GM21576 (cell line): ENCODE measurements around the gene PRR36.

Experiments used
- ATAC-seq: cut with Tn5 transposase; IDR thresholded peaks from one replicate; pipeline ENCODE4 v1.9.1; 2021; ENCODE audit warnings: mild to moderate bottlenecking, moderate library complexity; ENCODE audit not compliant: unreplicated experiment

PRR36 gene

DNA sequence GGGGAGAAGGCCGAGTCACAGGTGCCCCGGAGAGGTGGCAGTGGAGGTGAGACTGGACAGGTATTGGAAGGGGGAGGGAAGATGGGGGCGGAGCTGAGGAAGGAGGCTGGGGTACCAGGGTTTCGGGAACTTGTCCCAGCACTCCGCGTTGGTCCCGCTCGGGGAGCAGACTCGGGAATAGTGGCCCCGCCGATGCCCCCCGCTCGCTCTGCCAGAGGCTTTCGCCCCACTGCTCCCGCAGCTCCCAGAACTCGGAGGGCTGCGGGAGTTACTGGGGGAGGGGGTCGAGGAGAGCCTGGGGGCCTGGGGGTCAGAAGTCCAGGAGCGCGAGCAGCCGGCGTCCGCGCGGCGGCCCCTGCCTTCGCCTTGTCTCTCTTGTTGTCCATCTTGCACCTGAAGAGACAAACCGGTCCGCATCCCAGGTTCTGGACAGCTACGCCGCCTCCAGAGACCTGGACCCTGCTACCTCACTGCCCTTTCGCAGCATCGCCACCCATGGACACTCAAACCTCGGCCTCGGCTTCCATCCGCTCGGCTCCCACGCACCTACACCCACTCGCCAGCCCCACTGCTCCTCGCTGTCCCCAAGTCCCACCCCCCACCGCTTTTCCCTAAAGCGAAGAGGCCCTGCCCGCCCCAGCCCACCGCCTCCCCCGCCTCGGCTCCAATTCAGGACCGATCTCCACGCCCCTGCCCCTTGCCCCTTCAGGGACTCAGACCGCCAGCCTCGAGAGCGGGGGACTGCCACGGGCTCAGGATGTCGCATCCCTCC lies 700 bp downstream of the PRR36 start:
- ATAC-seq: no peak

DNA sequence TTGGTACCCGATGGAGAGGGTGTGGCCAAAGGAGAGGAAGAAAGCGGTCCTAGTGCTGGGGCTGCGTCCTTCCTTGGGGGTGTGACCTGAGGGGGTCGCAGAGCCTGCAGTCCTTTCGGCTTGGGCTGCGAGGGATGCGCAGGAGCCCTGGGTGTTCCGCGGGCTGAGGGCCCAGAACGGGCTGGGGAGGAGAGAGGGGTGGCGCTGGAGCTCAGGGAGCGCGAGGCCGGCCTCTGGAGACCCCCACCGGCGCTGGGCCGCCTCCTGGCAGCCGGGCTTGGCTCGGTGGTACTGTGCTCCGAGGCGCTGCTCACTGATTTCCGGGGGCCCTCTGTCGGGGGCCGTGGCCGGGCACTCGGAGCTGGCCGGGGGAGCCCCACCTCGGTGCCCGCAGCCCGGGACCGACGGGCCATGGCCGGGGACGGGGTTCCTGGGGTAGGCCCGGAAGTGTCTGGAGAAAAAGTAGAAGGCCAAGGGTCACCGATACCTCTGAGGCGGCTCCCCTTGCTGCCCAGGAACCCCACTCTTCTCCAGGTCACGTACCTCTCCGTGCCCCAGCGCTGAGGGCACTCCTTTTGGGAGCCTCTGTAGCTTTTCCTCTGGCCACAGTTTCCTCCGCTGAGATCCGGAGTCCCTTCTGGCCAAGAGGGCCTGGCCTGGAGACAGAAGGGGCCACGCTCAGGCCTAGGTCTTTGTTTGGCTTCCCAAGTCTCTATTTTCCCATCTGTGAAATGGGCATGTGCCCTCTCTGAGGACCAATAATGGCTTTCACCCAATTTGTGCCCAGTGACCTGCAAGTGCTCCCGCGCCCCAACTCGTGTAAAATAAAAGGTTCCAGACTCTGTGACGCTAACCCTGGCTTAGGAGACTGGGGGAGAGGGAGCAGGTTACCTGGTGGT lies 1.6 kb downstream of the PRR36 start:
- ATAC-seq: no peak

GRCh38 chr19:7871437-7872305 lies 2.5 kb downstream of the PRR36 start:
- ATAC-seq: no peak

DNA sequence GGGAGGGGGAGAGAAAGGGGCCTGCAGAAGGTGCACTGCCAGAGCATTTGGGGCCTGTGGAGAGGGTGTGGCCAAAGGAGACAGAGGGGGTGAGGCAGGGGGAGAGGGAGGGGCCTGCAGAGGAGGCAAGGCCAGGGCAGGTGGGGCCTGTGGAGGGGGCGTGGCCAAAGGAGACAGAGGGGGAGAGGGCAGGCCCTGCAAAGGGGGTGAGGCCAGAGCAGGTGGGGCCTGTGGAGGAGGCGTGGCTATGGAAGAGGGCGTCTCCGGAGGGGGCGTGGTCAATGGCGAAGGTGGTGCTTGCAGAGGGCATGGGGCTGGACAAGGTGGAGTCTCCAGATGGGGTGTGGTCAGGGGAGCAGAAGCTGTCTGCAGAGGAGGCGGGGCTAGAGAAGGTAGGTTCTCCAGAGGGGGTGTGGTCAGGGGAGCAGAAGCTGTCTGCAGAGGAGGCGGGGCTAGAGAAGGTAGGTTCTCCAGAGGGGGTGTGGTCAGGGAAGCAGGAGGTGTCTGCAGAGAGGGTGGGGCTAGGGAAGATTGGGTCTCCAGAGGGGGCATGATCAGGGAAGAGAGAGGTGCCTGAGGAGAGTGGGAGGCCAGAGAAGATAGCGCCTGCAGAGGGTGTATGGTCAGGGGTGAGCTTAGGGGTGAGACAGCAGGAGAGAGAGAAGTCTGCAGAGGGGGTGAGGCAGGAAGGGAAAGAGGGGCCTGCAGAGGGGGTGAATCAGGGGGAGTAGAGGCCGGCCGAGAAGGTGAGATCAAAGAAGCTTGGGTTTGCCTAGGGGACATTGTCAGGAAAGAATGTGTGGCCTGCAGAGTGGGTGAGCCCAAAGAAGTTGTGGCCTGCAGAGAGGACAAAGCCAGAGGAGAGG lies 3.4 kb downstream of the PRR36 start:
- no peak for ATAC-seq

DNA sequence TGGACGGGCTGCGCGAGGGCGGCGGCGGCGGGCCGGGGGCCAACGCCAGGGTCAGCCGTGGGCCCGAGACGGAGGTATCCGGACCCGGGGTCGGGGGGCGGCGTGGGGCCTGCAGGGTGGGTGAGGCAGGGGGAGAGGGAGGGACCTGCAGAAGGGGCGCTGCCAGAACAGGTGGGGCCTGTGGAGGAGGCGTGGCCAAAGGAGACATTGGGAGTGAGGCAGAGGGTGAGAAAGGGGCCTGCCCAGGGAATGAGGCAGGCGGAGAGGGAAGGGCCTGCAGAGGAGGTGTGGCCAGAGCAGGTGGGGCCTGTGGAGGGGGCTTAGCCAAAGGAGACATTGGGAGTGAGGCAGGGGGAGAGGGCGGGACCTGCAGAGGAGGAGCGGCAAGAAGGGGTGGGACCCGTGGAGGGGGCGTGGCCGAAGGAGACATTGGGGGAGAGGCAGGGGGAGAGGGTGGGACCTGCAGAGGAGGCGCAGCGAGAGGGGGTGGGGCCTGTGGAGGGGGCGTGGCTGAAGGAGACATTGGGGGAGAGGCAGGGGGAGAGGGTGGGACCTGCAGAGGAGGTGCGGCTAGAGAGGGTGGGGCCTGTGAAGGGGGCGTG lies 4.2 kb downstream of the PRR36 start:
- ATAC-seq: no peak

- peak; percentile 41 for ATAC-seq
These were observed 4.7 kb downstream of the PRR36 start for GRCh38 chr19:7869453-7869909.

DNA sequence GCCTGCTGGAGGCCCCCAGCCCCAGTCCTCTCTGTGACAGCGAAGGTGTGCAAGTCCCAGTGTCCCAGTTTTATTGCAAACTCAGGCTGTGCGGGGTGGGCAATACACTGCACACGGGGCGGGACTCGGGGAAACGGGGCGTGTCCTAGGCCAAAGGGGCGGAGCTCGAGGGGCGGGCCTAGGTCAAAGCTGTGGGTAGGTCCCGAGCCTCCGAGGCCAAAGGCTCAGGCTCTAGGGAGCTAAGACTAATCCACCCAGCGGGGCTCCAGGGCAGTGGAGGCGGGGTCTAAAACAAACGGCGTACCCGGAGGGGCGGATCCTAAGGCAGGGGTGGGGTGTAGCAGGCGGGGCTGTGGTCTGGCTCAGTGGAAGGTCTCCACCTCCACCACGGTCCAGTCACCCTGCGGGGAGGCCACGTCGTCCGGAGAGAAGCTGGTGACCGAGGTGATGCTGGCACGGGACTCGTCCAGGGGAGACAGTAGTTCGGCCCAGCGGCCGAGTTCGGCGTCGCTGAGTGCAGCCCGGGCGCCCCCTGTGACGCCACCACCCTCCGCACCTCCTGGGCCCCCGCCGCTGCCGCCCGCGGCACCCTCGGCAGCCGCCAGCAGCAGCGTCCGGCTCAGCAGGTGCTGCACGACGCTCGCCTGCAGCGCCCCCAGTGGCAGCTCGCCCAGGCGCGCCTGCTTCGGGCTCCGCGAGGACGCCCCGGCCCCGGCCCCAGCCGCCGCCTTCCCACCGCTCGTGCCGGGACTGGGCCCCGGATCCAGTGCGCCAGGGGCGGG lies 5.3 kb downstream of the PRR36 start:
- peak; percentile 46 for ATAC-seq

DNA sequence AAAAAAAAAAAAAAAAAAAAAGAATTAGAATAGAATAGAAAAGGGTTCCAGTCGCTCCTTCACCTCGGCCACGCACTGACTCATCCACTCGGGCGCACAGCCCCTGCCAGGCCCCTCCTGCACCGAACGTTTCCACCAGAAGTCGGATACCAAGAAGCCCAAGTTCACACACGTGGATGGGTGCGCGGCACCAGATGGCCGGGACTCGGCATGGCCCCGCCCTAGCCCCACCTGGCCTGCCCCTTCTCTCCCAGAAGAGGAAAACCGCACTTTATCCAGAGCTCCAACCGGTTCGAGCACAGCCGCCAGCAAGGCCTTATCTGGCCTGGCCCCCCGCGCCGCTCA lies 5.9 kb downstream of the PRR36 start:
- no peak for ATAC-seq

DNA sequence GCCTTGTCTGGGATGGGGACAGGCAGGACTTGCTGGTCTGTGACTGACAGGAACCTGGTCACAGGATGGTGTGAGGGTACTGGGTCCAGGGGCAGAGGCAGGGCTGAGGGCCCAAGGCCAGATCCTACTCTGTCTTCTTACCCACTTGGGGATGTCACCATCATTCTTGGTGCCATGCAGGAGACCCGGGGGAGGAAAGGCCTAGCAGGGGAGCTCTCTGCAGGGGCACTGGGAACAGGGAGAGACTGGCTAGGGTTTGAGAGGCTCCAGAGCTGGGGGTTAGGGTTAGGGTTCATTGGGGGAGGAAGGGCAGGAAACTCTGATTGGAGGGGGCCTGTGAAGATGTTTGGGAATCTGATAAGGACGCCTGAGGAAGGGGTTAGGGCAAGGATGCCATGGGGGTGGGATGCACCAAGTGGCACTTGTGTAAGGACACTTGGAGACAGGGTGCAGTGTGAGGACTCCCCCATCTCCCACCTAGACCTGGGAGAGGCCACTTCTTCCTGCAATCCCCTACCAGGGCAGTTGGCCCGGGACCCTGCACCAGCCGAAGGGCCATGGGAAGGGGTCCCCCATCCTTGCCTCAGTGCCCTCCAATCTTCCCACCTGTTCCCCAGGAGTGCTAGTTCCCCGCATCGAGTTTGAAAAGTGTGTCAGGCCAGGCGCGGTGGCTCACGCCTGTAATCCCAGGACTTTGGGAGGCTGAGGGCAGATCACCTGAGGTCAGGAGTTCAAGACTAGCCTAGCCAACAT lies 6.9 kb downstream of the PRR36 start:
- ATAC-seq: no peak

DNA sequence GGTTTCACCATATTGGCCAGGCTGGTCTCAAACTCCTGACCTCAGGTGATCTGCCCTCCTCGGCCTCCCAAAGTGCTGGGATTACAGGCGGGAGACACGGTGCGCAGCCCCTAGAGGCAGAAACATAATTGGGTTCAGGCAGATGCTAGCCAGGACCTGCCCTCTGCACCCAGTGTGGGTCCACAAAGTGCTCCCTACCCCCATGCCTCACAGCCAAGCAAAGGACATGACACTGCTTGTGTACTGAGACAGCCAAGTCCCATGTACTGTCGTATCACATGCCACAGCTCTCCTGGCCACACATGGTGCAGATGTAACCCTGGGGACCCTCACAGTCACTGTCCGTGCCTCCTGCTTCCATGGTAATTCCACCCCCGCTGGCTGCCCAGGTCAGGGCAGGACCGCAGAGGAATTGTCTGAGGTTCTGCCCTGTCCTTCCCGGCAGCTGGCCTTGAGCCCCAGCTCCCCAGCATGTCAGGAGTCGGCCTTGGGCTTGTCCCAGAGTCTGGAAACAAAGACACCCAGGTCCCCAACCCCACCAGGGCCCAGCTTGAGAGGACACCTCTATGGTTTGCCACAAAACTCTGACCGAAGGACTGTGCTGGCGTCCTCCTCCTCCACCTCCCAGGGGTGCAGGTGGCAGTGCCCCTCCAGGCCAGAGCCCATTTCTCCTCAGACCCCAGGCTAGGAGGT lies 7.6 kb downstream of the PRR36 start:
- ATAC-seq: no peak

DNA sequence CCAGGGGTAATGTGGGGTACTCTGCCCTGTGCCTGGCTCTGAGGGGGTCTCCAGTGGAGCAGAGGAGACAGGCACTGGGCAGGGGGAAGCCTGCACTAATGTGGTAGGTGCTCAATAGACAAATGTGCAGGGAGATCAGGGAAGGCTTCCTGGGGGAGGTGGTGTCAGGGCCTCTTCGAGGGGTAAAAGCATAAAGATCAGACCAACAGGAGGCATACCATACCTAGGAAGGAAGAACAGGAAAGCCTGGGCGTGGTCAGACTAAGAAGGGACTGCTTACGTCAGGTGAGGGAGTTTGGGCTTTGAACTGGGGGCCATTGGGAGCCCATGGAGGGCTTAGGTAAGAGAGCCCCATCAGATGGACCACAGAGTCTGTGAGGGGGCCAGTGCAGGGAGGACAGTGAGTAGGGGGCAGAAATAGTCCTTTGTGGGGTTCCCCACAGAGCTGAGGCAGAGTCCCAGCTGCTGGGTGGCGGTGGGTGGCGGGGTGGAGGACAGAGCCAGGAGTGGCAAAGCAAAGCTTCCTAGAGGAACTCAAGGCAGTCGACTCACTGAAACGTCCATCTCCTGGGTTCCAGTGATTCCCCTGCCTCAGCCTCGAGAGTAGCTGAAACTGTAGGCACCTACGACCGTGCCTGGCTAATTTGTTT lies 8.8 kb downstream of the PRR36 start:
- ATAC-seq: no peak

GRCh38 chr19:7864690-7865074 lies 9.5 kb downstream of the PRR36 start:
- no peak for ATAC-seq

DNA sequence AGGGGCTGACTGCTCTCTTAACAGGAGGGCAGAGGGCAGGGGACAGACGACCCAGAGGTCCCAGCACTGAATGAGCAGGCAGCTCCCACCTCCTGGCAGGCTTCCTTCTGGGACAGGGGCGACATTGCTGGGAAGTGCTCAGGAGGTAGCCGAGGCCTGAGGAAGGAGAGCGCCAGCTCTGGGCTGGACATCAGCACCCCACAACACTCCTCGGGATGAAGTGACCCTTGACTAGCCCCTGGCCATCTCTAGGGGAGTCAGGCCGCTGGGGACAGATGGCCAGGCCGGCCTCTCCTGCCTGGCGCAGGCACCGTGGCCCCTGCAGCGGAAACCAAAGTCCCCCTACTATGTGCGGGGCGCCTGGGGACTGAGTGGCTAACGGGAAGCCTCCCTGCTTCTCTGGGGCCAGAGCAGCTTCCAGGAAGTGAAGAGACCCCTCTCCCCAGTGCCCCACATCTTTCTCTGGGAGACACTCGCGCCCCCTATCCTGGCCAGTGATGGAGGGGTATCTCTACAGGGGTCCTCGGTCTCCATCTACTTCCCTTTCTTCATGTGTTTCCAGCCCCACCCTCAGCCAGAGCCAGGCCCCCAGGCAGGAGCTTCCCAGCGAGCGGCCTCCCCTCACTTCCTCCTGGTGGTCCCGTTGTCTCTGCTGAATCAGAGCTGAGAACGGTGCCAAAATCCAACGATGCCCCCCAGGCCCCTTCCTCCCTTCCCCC lies 10.1 kb downstream of the PRR36 start:
- no peak for ATAC-seq

DNA sequence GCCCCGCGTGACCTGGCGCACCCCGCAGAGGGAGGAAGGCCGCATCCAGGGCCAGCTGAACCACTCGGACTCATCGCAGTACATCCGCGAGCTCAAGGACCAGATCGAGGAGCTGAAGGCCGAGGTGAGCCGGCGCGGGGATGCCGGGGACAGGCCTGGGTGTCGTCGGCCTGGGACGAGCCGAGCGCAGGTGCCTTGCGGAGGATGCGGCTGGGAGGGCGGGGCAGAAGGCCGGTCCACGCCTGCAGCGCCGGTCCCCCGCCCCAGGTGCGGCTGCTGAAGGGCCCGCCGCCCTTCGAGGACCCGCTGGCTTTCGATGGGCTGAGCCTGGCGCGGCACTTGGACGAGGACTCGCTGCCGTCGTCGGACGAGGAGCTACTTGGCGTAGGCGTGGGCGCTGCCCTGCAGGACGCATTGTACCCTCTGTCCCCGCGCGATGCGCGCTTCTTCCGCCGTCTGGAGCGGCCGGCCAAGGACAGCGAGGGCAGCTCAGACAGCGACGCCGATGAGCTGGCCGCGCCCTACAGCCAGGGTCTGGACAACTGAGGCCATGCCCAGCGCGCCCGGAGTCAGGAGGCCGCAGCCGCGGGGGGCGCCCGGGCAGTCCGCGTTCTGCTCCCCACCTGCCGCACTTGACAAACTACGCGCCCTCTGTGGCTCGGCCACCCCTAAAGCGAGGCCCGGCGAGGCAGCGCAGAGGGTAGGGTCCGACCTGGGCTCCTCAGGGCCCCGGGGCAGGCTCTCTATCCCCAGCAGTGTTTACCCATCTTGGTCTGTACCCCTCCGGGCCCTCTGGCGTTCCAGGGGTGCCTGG lies 10.8 kb downstream of the PRR36 start:
- no peak for ATAC-seq

DNA sequence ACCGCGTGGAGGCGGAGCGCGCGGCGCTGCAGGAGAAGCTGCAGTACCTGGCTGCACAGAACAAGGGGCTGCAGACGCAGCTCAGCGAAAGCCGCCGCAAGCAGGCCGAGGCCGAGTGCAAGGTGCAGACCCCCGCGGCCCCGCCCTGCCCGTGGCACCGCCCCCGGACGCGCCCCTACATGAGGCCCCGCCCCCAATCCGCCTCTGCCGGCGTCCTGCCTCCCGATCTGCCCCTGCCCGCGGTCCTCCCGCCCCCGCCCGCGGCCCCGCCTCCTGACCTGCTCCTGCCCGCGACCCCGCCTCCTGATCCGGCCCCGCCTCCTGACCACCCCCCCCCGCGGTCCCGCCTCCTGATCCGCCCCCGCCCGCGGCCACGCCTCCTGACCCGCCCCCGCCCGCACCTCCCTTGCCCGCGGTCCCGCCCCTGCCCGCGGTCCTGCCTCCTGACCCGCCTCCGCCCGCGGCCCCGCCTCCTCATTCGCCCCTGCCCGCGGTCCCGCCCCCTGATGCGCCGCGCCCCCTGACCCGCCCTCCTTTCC lies 11.7 kb downstream of the PRR36 start:
- ATAC-seq: no peak
